Stomach (tissue), 4 donors: ENCODE results near the gene PCDHB12.
"Not testable (repeated sequence)": the region's sequence is repeated elsewhere in the genome, so short reads cannot be mapped to it uniquely, and the experiment has no call there.

Experiments
- CTCF ChIP-seq, 7 experiments: fragments of 450-650 bp in 4 of 7; fragments of 200-600 bp in 3 of 7; sonication (generic) in 3 of 7; IDR thresholded peaks; one replicate each; pipeline ENCODE4 v1.5.1; 2016 to 2019; ENCODE audit warnings: antibody characterized with exemption in 7 of 7, control low read depth in 2 of 7, mild to moderate bottlenecking in 1 of 7
- EP300 ChIP-seq: sonication (generic); formaldehyde crosslinking; IDR thresholded peaks from one replicate; pipeline ENCODE4 v1.6.1; 2017; ENCODE audit warnings: antibody characterized with exemption
- POLR2AphosphoS5 ChIP-seq, 3 donors: sonication (generic); formaldehyde crosslinking; IDR thresholded peaks; one replicate each; pipeline ENCODE4 v1.6.1; 2016; ENCODE audit warnings: antibody characterized with exemption in 3 of 3

- TF ChIP-seq POLR2AphosphoS5 (IDR thresholded peaks at IDR 0.05); CTCF (IDR thresholded peaks at IDR 0.05); EP300: not testable (repeated sequence)
These were observed 16.3 kb downstream of the PCDHB12 start for GRCh38 chr5:141224844-141225243.
